Measurements from ENCODE around the gene RELN. TPM values are rescaled to one million over a fixed set of nuclear protein-coding genes. Genes with fewer than 3 reads are reported as not detected.

Gene RELN
- total RNA-seq, 1 donor from 2014 or later, result 7.4 TPM

DNA sequence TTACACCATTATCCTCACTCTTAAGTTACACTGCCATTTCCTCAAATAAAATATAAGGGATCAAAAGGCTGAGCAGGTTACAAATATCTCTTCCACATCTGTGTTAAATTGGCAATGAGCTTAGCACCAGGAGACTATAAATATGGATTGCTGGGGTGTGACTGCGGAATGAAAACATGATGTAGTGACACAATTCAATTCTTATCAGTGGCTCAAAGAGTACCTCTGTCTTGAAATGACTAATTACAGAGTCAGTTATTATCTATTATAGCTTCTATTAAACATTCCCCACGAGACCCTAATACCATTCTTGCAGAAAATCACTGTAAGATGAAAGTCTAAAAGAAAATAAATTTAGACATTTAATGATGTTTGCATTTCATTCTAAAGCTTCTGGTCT, 67.1 kb downstream of the RELN start:
- no peak overlapping the region for H3K27ac ChIP-seq
- H3K4me3 ChIP-seq, result no peak overlapping the region
- H3K36me3 ChIP-seq, result no peaks in the 10 kb centered on the region
- intact Hi-C loops (cut with DNase I), result no loop called here
- no peaks in the 10 kb centered on the region for H3K4me1 ChIP-seq
- H3K27me3 ChIP-seq, result no peaks in the 10 kb centered on the region
- H3K9me3 ChIP-seq, result no peaks in the 10 kb centered on the region
- TF ChIP-seq, protein P1, sequence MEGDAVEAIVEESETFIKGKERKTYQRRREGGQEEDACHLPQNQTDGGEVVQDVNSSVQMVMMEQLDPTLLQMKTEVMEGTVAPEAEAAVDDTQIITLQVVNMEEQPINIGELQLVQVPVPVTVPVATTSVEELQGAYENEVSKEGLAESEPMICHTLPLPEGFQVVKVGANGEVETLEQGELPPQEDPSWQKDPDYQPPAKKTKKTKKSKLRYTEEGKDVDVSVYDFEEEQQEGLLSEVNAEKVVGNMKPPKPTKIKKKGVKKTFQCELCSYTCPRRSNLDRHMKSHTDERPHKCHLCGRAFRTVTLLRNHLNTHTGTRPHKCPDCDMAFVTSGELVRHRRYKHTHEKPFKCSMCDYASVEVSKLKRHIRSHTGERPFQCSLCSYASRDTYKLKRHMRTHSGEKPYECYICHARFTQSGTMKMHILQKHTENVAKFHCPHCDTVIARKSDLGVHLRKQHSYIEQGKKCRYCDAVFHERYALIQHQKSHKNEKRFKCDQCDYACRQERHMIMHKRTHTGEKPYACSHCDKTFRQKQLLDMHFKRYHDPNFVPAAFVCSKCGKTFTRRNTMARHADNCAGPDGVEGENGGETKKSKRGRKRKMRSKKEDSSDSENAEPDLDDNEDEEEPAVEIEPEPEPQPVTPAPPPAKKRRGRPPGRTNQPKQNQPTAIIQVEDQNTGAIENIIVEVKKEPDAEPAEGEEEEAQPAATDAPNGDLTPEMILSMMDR (IDR thresholded peaks at IDR 0.05), result no peak
- DNase-seq (ENCODE audit: extremely low spot score in 2 of 2), result no peak

DNA sequence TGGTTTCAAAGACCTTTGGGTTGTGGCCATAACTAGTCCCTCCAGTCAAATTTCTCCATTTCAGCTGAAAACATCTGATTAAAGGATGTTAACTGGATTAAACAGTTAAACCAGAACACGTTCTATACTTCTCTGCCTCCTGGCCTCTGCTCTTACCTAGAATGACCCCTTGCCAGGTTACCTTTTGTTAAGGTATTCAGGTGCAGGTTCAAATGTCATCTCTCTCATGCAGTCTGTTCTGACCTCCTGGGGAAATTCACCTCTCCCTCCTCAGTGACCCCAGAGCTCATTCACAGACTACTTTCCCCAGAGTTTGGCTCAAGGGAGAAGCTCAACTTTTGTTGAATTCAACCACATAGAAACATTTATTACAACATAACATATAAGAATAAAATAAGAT, 67.8 kb downstream of the RELN start:
- intact Hi-C loops (cut with DNase I), result no loop called here
- TF ChIP-seq, protein P1 (IDR thresholded peaks at IDR 0.05), result no peak
- no peak for TF ChIP-seq POLR2A (IDR thresholded peaks at IDR 0.05)
- no peak for TF ChIP-seq POLR2AphosphoS5 (IDR thresholded peaks at IDR 0.05; ENCODE audit: insufficient read depth in 1 of 2, low read depth in 1 of 2)
- no peak overlapping the region for H3K4me3 ChIP-seq

DNA sequence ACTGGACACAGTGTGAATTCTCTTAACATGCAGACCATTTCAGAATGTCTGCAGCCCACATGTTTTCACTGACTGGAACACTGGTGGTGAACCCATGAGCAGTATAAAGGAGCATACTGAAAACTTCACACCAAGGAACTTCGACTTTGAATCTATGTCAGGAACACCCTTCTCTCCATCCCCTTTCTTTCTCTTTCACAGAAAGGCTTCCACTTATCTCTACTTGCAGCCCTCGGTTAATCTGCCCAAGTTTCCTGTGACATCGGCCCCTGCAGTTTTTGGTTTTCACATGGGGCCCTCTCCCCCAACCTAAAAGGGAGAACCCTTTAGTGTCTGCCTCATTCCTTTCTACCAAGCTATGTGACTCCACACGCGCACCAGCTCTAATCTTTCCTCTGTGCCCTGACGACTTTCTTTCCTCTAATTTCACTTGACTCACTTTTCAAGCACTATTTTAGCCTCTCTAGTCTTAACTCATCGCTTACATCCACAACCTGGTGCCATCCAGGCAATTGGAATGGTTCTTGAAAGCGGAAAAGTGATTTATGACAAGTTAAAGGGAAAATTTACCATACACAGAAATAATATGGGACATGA, 70.1 kb downstream of the RELN start:
- no peak for TF ChIP-seq POLR2A (IDR thresholded peaks at IDR 0.05)
- TF ChIP-seq POLR2AphosphoS5 (IDR thresholded peaks at IDR 0.05; ENCODE audit: insufficient read depth in 1 of 2, low read depth in 1 of 2), result no peak
- TF ChIP-seq, protein P1 (IDR thresholded peaks at IDR 0.05), result no peak
- no peaks in the 10 kb centered on the region for H3K36me3 ChIP-seq
- no peaks in the 10 kb centered on the region for H3K27me3 ChIP-seq
- no peaks in the 10 kb centered on the region for H3K9me3 ChIP-seq
- H3K27ac ChIP-seq, result no peak overlapping the region
- H3K4me3 ChIP-seq, result no peak overlapping the region
- no peak for DNase-seq (ENCODE audit: extremely low spot score in 2 of 2)
- intact Hi-C loops (cut with DNase I), result no loop called here
- no peaks in the 10 kb centered on the region for H3K4me1 ChIP-seq

More for the DNA sequence above, 67.8 kb downstream of the RELN start:
- Histone ChIP-seq H3K4me1 (no peaks in the 10 kb centered on the region), H3K9me3 (no peaks in the 10 kb centered on the region), H3K36me3 (no peaks in the 10 kb centered on the region), H3K27ac (no peak overlapping the region), H3K27me3 (no peaks in the 10 kb centered on the region)
- DNase-seq (ENCODE audit: extremely low spot score in 2 of 2), result no peak

DNA sequence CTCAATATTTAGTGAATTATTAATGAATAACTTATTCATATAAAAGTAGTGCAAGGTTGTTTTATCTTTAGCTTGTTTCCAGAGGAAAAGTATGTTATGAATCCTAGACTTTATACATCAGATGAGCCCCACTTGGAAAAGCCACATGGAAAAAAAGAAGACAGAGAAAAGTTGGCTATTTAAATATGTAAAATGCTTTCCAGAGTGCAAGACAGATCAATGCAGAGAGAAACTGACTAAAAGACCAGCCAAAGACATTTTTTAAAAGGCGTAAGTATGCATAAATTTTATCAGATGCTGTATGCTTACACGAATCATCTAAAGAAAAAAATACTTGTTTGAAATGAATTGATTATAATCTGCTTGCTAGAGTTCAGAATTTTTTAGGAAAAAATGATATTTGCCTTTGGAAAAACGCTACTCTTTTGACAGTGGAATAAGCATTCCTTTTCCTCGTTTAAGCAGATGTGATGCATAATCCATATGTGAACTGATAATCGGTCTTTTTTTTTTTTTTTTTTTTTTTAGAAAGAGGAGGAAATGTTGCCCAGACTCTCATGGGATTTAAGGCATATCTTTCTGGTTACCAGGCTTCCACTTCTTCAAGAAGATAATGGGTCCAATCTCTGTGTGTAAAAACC, 70.7 kb downstream of the RELN start:
- H3K27ac ChIP-seq, result no peak overlapping the region
- H3K36me3 ChIP-seq, result no peaks in the 10 kb centered on the region
- no peaks in the 10 kb centered on the region for H3K9me3 ChIP-seq
- TF ChIP-seq, protein P1 (IDR thresholded peaks at IDR 0.05), result no peak
- no peak for TF ChIP-seq POLR2A (IDR thresholded peaks at IDR 0.05)
- no peak for TF ChIP-seq POLR2AphosphoS5 (IDR thresholded peaks at IDR 0.05; ENCODE audit: insufficient read depth in 1 of 2, low read depth in 1 of 2)
- no peaks in the 10 kb centered on the region for H3K4me1 ChIP-seq
- H3K27me3 ChIP-seq, result no peaks in the 10 kb centered on the region
- no peak overlapping the region for H3K4me3 ChIP-seq
- DNase-seq (ENCODE audit: extremely low spot score in 2 of 2), result no peak
- intact Hi-C loops (cut with DNase I), result no loop called here

DNA sequence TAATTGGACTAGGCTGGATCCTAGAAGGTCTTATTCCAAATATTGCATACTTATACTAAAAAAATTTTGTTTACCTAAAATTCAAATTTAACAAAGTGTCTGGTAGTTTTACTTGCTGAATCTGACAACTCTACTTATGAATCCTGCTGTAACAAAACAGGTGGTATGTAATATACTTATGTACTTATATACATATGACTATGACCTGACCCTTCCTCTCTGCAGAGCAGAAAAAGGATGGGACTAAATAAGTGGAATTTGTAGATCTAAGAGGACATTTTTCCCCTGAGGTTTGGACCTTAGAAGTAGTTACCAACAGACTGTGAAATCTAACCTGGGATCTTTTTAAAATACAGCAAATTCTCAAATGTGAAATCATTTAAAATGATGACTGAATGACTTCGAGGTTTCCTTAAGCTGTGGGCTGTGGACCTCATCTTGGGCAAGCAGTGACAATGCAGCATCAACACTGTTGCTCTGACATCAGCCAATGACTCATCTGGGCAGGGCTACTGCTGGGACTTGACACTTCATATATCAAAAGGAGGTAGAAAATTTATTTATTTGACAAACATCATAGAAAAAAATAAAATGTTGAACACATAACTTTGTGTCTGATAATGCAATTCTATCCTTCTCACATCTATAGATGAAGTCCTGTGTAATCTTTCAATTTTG, 73.6 kb downstream of the RELN start:
- H3K36me3 ChIP-seq, result no peaks in the 10 kb centered on the region
- H3K9me3 ChIP-seq, result no peaks in the 10 kb centered on the region
- no peak overlapping the region for H3K4me3 ChIP-seq
- intact Hi-C loops (cut with DNase I), result no loop called here
- no peak for DNase-seq (ENCODE audit: extremely low spot score in 2 of 2)
- H3K27me3 ChIP-seq, result no peaks in the 10 kb centered on the region
- H3K27ac ChIP-seq, result no peak overlapping the region
- TF ChIP-seq, protein P1 (IDR thresholded peaks at IDR 0.05), result no peak
- TF ChIP-seq POLR2AphosphoS5 (IDR thresholded peaks at IDR 0.05; ENCODE audit: insufficient read depth in 1 of 2, low read depth in 1 of 2) (no peak), POLR2A (IDR thresholded peaks at IDR 0.05) (no peak)
- no peaks in the 10 kb centered on the region for H3K4me1 ChIP-seq
